ENCODE data around the gene ASB1. TPM values are rescaled to one million over a fixed set of nuclear protein-coding genes. Genes with fewer than 3 reads are reported as not detected.
A peak's percentile ranks its signal among the peaks of the same experiment; 100 is the strongest.

ASB1 gene
- total and polyA plus RNA-seq, 2 of the 13 experiments (the other 11 are each of a cell fraction or from before 2014, with no cell fraction given), result 48.6 to 49.2 TPM

DNA sequence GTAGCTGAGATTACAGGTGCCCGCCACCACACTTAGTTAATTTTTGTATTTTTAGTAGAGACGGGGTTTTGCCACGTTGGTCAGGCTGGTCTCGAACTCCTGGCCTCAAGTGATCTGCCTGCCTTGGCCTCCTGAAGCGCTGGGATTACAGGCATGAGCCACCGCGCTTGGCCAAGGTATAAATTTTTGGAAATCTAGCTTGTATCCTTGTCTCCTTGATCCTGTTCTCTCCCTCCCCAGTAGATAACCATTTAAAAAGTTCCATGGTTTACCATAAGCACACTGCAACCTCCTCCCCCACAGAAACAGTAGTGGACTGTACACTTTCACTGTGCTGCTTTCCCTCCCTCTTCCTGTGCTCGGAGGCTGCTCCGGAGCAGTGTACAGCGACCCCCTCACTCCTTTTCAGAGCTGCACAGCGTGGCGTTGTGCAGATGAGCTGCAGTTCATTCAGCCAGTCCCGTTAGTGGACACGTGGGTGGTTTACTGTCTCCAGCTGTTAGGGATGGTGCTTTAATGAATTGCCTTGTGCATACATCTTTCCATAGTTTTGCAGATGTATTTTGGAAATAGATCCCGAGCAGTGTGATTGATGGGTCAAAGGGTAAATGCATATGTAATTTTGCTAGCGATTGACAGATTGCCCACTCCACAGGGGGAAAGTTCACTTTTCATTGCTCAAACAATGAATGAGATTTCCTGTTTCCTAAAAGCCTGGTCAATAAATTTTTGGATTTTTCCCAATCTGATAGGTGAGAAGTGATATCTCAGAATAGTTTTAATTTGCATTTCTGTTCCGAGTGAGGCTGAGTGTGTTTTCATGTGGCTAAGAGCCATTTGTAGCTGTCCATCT lies 14.8 kb downstream of the ASB1 start (continued):
- TF ChIP-seq TFDP2 (CRISPR knock-in tag; IDR thresholded peaks at IDR 0.05) (peak; percentile 83), ZFY (CRISPR knock-in tag; IDR thresholded peaks at IDR 0.05) (peak; percentile 26; the same call in 1 of the 2 replicates), MIER2 (CRISPR knock-in tag; IDR thresholded peaks at IDR 0.05) (peak; percentile 70), NFRKB (IDR thresholded peaks at IDR 0.05) (no peak), ISX (CRISPR knock-in tag; conservative IDR thresholded peaks at IDR 0.05) (no peak), TMF1 (CRISPR knock-in tag; IDR thresholded peaks at IDR 0.05; ENCODE audit: low read depth) (no peak), POLR2G (IDR thresholded peaks at IDR 0.05; ENCODE audit: low read depth, low read length) (peak; percentile 54; the same call in 1 of the 2 replicates), ZNF331 (CRISPR knock-in tag; IDR thresholded peaks at IDR 0.05) (peak; percentile 96), PRPF4 (IDR thresholded peaks at IDR 0.05; ENCODE audit: low read depth, low read length, poor library complexity, severe bottlenecking) (no peak), SP1 (IDR thresholded peaks at IDR 0.05) (no peak), SP1 (CRISPR knock-in tag; IDR thresholded peaks at IDR 0.05) (no peak; the same call in 1 of the 2 replicates), ERF (CRISPR knock-in tag; IDR thresholded peaks at IDR 0.05) (peak; percentile 82), NCOR1 (IDR thresholded peaks at IDR 0.05; ENCODE audit: borderline replicate concordance, low read length) (peak; percentile 82; the same call in 1 of the 2 replicates), ZMAT5 (CRISPR knock-in tag; IDR thresholded peaks at IDR 0.05; ENCODE audit: borderline replicate concordance, low read depth) (no peak), ZNF619 (CRISPR knock-in tag; IDR thresholded peaks at IDR 0.05) (peak; percentile 53; the same call in 1 of the 2 replicates), REL (CRISPR knock-in tag; conservative IDR thresholded peaks at IDR 0.05) (no peak), ZNF232 (CRISPR knock-in tag; IDR thresholded peaks at IDR 0.05; ENCODE audit: borderline replicate concordance) (peak; percentile 52; the same call in 1 of the 2 replicates), RFXANK (CRISPR knock-in tag; IDR thresholded peaks at IDR 0.05) (no peak), TEAD3 (CRISPR knock-in tag; optimal IDR thresholded peaks at IDR 0.05; ENCODE audit: borderline replicate concordance) (peak; percentile 85), BRF2 (CRISPR knock-in tag; IDR thresholded peaks at IDR 0.05) (peak; percentile 39; the same call in 1 of the 2 replicates), FOXK1 (CRISPR knock-in tag; IDR thresholded peaks at IDR 0.05; ENCODE audit: borderline replicate concordance, low read depth) (peak; percentile 39; the same call in 1 of the 2 replicates), PHF21A (CRISPR knock-in tag; IDR thresholded peaks at IDR 0.05) (peak; percentile 80), SMYD3 (CRISPR knock-in tag; IDR thresholded peaks at IDR 0.05) (0 out of 2 replicates have a peak, but pooled peaks have one; percentile 67), ZNF570 (CRISPR knock-in tag; IDR thresholded peaks at IDR 0.05; ENCODE audit: borderline replicate concordance) (no peak), SSRP1 (CRISPR knock-in tag; IDR thresholded peaks at IDR 0.05) (peak; percentile 71; the same call in 1 of the 2 replicates)
- TF ChIP-seq, protein P1, sequence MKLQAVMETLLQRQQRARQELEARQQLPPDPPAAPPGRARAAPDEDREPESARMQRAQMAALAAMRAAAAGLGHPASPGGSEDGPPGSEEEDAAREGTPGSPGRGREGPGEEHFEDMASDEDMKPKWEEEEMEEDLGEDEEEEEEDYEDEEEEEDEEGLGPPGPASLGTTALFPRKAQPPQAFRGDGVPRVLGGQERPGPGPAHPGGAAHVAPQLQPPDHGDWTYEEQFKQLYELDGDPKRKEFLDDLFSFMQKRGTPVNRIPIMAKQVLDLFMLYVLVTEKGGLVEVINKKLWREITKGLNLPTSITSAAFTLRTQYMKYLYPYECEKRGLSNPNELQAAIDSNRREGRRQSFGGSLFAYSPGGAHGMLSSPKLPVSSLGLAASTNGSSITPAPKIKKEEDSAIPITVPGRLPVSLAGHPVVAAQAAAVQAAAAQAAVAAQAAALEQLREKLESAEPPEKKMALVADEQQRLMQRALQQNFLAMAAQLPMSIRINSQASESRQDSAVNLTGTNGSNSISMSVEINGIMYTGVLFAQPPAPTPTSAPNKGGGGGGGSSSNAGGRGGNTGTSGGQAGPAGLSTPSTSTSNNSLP (IDR thresholded peaks at IDR 0.05; ENCODE audit: low read depth, low read length), result no peak; the same call in 1 of the 2 replicates
- TF ChIP-seq, protein P2, sequence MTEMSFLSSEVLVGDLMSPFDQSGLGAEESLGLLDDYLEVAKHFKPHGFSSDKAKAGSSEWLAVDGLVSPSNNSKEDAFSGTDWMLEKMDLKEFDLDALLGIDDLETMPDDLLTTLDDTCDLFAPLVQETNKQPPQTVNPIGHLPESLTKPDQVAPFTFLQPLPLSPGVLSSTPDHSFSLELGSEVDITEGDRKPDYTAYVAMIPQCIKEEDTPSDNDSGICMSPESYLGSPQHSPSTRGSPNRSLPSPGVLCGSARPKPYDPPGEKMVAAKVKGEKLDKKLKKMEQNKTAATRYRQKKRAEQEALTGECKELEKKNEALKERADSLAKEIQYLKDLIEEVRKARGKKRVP (CRISPR knock-in tag; IDR thresholded peaks at IDR 0.05), result no peak

Measured in HepG2 (cell line).